ENCODE results near the gene ORC4.
"Not testable (repeated sequence)": the region's sequence is repeated elsewhere in the genome, so short reads cannot be mapped to it uniquely, and the experiment has no call there.

Gene ORC4

GRCh38 chr2:148013876-148014275 is 6.7 kb downstream of the ORC4 start:
- no peak for DNase-seq

GRCh38 chr2:148008411-148008810 is 12.1 kb downstream of the ORC4 start:
- not testable (repeated sequence) for DNase-seq

GRCh38 chr2:148007219-148007900 is 13.2 kb downstream of the ORC4 start:
- DNase-seq: no peak

GRCh38 chr2:148006249-148007007 is 14.1 kb downstream of the ORC4 start:
- DNase-seq: no peak

- not testable (repeated sequence) for DNase-seq
These were observed 18.1 kb downstream of the ORC4 start for GRCh38 chr2:148002420-148002819.

DNA sequence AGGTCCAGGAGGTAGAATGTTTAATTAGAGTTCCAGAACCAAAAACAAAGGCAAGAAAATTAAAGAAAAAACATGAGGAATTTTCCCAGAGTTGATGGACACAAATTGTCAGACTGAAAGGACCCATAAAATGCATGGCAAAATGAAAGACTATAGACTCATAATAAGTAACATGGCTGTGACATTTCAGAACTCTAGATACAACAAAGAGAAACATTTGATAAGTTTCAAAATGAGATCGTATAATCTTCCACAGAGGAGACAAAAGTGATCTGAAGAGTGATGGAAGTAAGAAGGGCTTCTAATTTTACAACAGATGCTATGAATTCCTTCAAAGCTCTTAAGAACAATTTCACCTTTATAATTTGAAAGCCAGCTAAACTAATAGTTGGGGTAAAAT is 20.4 kb downstream of the ORC4 start:
- DNase-seq: no peak

- DNase-seq: no peak
These were observed 21.4 kb downstream of the ORC4 start for GRCh38 chr2:147999126-147999525.

- no peak for DNase-seq
These were observed 22.3 kb downstream of the ORC4 start for GRCh38 chr2:147998203-147998602.

- no peak for DNase-seq
These were observed 23.7 kb downstream of the ORC4 start for GRCh38 chr2:147996828-147997227.

DNA sequence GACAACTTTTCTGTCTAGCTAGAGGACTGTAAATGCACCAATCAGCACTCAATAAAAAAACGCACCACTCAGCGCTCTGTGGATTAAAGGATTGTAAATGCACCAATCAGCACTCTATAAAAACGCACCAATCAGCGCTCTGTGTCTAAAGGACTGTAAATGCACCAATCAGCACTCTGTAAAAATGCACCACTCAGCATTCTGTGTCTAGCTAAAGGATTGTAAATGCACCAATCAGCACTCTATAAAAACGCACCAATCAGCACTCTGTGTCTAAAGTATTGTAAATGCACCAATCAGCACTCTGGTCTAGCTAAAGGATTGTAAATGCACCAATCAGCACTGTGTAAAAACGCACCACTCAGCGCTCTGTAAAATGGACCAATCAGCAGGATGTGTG is 25.6 kb downstream of the ORC4 start:
- DNase-seq: not testable (repeated sequence)

DNA sequence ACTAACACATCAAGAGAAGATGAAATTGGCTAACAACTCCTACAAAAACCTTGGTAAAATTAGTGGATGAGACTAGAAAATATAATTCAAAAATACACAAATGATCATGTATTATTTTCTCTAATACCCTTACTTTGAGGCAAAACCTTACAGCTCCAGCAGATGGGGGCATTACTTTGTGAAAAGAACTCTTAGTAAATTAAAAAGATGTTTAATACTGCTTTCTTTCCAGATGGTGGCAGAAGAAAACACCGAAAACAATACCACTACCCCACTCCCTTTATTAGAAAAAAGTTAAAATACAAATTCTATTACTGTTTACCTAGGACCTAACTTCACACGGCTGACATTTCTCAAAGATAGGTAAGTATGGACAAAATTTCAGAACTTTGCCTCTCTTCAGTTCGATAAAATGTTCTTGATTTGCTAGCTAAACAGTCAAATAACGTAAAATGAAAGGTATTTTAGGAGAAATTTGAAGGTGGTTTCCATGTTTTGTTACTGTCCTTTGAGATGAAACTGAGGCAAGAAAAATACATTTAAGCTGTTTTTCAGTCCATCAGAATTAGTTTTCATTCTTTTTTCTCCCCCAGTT is 30.6 kb downstream of the ORC4 start:
- DNase-seq: peak; percentile 66

- no peak for DNase-seq
These were observed 31.4 kb downstream of the ORC4 start for GRCh38 chr2:147989102-147989501.

GRCh38 chr2:147980940-147981528 is 39.5 kb downstream of the ORC4 start:
- no peak for DNase-seq

GRCh38 chr2:147977679-147978078 is 42.9 kb downstream of the ORC4 start:
- DNase-seq: no peak

DNA sequence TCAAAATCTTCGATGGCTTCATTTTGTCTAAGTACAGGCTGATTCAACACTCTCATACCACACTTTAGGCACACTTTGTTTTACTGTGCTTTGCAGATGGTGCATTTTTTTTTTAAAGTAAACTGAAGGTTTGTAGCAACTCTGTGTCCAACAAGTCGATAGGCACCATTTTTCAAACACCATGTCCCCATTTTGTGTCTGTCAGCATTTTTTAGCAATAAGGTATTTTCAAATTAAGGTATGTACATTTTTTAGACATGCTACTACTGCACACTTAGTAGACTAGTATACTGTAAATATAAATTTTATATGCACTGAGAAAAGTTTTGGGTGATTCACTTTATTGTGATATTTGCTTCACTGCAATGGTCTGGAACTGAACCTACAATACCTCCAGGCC is 44.4 kb downstream of the ORC4 start:
- DNase-seq: no peak

GRCh38 chr2:147968571-147968970 is 52.0 kb downstream of the ORC4 start:
- DNase-seq: no peak

DNA sequence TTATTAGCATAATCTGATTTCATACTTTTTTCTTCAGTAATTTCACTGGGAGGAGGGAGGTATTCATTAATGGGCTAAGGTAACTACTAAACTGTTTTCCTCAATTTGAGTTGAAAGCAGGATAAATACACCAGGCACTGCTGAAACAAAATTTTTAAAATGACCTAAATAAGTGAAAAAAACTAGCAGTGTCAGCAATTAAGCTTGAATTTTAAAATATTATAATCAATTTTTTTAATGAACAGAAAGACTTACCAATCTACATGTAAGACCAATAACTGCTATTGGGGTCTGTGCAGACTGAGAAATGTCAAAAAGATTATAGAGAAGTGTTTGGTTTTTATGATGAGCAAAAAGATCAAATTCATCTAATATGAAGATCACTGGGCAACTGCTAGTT is 68.4 kb downstream of the ORC4 start:
- no peak for DNase-seq

DNA sequence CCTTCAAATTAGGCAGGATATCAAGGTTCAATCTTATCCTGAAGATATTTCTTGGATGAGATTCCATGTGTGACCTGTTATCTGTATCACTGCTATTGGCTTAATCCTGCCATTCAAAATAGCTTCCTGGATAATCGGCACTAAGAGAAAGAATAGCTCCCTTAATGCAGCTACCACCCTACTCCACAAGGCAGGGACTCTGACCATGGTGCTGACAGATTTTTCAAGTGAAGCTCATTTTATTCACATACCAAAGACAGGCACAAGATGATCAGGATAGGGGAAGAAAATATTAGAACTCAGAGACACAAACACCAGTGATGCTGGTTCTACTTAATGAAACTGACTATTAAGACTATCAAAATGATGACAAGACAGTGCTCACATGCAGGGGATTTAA is 74.9 kb downstream of the ORC4 start:
- no peak for DNase-seq

DNA sequence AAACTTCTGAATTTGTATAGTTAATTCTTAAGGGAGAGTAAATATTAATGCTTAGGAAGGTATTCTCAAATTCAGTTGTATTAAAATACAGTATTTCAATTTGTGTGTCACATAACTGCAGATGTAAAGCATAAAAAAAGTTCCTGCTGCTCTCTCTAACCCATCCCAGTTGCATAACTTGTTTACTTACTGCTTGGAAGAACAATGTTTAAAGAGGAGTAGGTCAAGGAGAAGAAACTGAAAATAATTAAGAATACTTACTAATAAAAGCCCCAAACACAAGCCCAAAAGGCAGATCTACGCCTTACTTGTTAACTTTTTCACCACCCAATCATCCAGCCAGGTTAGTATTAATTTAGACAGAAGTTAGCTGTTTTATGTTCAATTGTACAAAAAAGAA is 81.2 kb downstream of the ORC4 start:
- DNase-seq: no peak

DNA sequence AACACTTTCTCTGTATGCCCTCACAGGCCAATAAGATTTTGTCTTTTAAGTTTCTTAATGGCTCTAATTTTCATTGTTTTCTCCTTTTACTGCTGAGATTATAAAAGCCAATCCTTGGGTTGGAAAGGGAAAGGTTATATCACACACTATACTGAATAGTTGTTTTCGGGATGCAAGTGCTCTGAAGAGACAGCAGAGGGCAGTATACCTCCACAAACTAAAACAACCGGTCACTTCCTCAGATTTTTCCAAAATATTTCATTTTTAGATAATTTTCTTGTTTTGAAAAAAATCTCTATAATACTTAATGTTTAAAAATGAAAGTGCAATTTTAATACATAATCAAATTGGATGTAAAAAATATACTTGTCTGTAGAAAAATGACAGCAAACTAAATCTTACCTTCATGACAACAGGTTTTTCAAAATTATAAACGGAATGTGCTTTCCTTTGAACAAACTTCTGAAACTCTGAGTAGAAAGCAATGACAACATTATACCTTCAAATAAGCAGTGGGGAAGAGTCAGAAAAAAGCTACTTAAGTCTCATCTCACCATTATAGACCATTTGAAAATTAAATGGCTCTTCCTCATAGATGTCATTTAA is 82.7 kb downstream of the ORC4 start:
- peak; percentile 34 for DNase-seq

DNA sequence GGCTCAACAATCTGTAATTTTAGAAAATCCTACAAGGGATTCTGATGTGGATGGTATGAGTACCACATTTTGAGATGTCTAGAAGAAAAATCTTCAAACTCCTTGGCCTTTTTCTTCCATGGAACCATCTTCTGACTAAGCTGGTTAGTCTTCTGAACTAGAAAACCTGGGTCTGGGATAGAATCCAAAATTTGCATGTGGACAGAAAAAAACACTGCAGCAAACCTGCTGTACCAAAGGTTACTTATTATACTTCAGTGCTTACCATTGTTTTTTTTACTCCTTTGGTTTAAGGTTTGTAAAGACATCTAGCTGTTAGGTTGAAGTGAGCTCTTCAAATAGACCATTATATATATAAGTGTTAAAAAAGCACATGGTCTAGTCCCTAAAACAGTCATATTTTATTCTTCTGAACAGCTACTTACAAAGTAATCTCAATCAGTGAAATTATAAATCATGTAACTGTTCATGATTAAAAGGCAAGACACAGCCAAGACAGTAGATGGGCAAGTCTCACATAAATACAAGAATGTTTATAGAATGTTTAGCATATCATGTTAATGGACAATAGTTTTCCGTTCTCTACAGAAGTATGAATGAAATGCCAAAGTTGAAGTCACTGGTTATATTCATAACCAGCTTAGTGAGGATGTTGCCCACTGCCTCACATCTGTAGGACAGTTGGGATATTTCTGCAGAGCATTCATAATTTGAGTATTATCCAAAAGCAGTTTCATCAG is 85.5 kb downstream of the ORC4 start:
- DNase-seq: no peak

DNA sequence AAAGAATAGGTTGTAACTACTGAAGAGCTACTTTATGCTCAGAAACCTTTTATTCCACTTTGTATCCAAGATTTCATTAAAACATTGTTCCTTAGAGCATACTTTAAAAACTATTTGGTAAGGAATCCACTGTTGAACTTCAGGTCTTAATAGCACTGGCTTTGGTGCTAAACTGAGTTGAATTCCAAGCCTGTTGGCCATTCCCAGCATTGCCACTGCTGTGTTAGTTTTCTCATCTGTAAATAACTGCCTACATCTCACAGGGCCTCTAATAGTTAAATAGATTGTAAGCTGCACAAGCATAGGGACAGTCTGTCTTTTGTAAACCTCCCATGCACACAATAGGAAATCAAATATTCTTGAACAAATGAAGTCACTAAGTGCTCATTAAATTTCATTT is 86.6 kb downstream of the ORC4 start:
- DNase-seq: no peak

All from HCEC 1CT (cell line).